ENCODE results near the gene ZFYVE27. TPM values are rescaled to one million over a fixed set of nuclear protein-coding genes. Genes with fewer than 3 reads are reported as not detected.

Gene ZFYVE27
- polyA plus RNA-seq, 3 donors = 13.5 to 16.4 (median 14.6) TPM

- 69 to 97% (median 94%) methylated on average over 3 of the region's 3 CpGs for WGBS, 3 donors
- H3K27ac ChIP-seq (ENCODE audit: low read depth, low read length) = no peak overlapping the region
Measured at GRCh38 chr10:97763947-97764346, 27.0 kb downstream of the ZFYVE27 start.

- 77 to 79% (median 79%) methylated on average over 7 of the region's 7 CpGs for WGBS, 3 donors
Measured at GRCh38 chr10:97764519-97764931, 27.6 kb downstream of the ZFYVE27 start.

DNA sequence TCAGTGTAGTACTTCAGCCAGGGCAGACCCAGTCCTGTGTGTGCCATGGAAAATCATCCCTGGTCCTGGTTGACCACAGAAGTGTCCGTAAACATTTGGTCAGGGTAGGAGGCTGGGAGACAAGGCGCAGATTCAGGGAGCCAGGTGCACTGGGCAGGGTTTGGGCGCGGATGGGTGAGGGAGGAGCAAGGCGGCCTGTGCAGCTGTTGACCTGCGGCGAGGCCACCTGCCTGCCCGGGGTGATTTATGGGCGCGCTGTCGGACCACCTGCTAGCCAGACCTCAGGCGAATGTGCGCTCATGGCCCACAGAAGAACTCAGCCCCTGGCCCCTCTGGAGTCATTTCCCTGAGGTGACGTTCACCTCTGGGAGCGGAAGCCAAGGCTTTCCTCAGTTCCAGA, 28.3 kb downstream of the ZFYVE27 start:
- WGBS, 3 donors = 80 to 91% (median 89%) methylated on average over 15 of the region's 15 CpGs
- H3K27ac ChIP-seq (ENCODE audit: low read depth, low read length) = no peak overlapping the region

More at GRCh38 chr10:97764519-97764931, 27.6 kb downstream of the ZFYVE27 start:
- no peak overlapping the region for H3K27ac ChIP-seq (ENCODE audit: low read depth, low read length)

GRCh38 chr10:97766106-97766810, 29.3 kb downstream of the ZFYVE27 start:
- H3K27ac ChIP-seq (ENCODE audit: low read depth, low read length) = no peak overlapping the region
- WGBS, 3 donors = 73 to 94% (median 91%) methylated on average over 13 of the region's 13 CpGs

- 83 to 91% (median 90%) methylated on average over 22 of the region's 22 CpGs for WGBS, 3 donors
Measured at GRCh38 chr10:97766996-97767924, 30.3 kb downstream of the ZFYVE27 start.

GRCh38 chr10:97768322-97769315, 31.7 kb downstream of the ZFYVE27 start:
- 72 to 83% (median 77%) methylated on average over 9 of the region's 9 CpGs for WGBS, 3 donors
- no peak overlapping the region for H3K27ac ChIP-seq (ENCODE audit: low read depth, low read length)

More at GRCh38 chr10:97766996-97767924, 30.3 kb downstream of the ZFYVE27 start:
- no peak overlapping the region for H3K27ac ChIP-seq (ENCODE audit: low read depth, low read length)

DNA sequence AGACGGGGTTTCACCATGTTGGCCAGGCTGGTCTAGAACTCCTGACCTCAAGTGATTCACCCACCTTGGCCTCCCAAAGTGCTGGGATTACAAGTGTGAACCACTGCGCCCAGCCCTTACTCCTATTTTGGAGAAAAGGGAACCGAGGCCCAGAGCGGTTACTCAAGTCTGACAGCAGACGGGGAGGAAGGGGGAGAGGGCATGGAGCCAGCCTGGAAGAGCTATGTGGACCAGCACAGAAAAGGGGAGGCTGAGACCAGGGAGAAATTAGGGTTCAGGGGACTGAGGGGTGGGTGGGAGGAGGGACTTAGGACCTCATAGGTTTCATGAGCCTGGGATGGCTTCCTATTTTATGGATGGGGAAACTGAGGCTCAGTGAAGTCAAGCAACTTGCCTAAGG, 33.3 kb downstream of the ZFYVE27 start:
- no peak overlapping the region for H3K27ac ChIP-seq (ENCODE audit: low read depth, low read length)
- WGBS, 3 donors = 43 to 54% (median 53%) methylated on average over 5 of the region's 5 CpGs

DNA sequence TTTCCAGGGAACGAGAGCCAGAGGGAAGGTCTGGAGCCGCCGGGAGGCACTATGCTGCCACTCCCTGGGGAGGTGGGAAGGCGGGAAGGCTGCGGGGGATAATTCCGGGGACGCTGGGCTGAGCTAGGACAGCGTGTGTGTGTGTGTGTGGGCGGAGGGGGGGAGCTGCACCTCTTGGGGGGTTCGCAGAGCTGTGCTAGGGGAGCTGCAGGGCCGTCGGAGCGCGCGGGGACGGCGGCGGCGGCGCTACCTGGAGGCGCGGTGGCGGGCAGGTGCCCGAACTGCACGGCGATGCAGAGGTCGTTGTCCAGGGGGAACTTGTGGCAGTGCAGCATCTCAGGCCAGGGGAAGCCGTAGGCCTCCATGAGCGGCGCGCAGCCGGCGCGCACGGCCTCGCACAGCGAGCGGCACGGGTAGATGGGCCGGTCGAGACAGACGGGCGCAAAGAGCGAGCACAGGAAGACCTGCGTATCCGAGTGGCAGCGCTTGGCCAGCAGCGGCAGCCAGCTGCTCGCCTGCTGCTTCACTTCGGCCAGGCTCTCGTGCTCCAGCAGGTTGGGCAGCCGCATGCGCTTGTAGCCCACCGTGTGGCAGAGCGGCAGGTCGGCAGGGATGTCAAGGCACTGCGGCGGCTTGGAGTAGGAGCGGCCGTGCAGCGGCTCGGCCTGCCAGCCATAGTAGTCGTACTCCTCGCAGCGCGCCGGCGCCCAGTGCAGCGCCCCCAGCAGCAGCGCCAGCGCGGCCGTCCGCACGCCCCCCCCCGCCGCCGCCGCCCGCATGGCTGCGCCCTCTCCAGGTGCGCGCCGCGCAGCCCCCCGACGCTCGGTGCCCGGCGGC, 34.3 kb downstream of the ZFYVE27 start:
- WGBS, 3 donors = 1 to 2% (median 2%) methylated on average over 71 to 90 of the region's 90 CpGs

DNA sequence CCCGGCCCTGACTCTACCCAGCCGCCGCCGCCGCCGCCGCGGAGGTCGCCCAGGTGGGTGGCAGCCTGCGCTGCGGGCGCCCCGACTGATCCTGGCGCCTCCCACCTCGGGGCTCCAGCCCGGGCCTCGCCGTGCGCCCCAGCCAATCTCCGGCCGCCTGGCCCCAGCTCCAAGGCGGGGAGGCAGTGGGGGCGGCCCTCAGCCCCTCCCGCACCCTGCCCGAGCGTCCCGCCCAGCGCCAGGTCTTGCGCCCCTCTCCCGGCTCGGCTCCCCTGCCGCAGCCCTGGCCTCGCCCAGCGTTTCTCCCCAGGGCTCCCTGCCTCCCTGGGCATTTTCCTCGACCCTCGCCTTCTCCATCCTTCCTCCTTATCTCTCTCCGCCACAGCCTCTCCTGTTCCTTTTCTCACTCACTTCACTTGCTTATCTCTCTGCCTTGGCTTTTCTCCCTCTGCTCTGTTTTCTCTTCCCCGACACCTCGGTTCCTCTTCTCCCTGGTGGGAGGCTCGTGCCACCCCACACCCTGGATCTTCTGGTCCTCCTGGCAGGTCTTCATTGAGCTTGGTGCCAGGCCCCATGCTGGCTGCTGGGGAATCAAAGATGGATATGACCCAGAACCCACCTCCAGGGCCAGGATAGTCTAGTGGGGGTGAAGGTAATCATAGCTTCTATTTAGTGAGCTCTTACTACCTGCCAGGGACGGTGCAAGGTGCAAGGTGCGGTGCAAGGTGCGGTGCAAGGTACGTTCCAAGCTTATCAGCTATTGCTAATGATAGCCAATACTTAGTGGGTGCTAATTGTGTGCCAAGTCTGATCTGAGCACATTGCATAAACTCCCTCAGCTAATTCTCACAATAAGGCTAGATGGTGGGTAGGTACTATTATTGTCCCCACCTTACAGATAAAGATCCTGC, 35.2 kb downstream of the ZFYVE27 start, which contains the start of gene SFRP5:
Gene SFRP5, minus strand, starts transcription at position 87 of the 911 bp plus-strand sequence. CDS start 166 bp downstream, outside the sequence.
- 7 to 16% (median 10%) methylated on average over 20 to 41 of the region's 44 CpGs for WGBS, 3 donors
- H3K27ac ChIP-seq (ENCODE audit: low read depth, low read length) = no peak within 1 kb of the TSS

More for the DNA sequence above, 34.3 kb downstream of the ZFYVE27 start:
- no peak overlapping the region for H3K27ac ChIP-seq (ENCODE audit: low read depth, low read length)

GRCh38 chr10:97773096-97773495, 36.2 kb downstream of the ZFYVE27 start:
- 41 to 72% (median 71%) methylated on average over 1 of the region's 1 CpG for WGBS, 3 donors
- H3K27ac ChIP-seq (ENCODE audit: low read depth, low read length) = no peak overlapping the region

GRCh38 chr10:97774811-97775294, 37.9 kb downstream of the ZFYVE27 start:
- WGBS, 3 donors = 22 to 69% (median 68%) methylated on average over 10 of the region's 10 CpGs
- H3K27ac ChIP-seq (ENCODE audit: low read depth, low read length) = no peak overlapping the region

DNA sequence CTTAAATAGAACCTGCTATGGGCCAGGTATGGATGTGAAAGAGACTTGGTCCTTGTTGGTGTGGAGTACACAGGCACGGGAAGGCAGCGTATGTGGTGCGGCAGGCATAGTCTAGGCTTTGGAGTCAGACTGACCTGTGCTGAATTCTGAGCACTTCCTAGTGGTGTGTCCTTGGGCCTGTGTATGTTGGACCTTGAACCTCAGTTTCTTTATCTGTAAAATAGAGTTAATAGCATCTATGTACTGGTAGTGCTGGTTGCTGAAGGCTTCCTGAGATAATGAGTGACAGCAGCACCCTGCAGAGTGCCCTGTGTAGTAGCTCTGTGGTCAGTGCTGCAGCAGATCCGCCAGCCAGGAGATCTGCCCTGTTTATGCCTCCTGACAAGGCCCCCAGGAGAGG, 40.2 kb downstream of the ZFYVE27 start:
- no peak overlapping the region for H3K27ac ChIP-seq (ENCODE audit: low read depth, low read length)
- 82 to 95% (median 94%) methylated on average over 4 of the region's 4 CpGs for WGBS, 3 donors

DNA sequence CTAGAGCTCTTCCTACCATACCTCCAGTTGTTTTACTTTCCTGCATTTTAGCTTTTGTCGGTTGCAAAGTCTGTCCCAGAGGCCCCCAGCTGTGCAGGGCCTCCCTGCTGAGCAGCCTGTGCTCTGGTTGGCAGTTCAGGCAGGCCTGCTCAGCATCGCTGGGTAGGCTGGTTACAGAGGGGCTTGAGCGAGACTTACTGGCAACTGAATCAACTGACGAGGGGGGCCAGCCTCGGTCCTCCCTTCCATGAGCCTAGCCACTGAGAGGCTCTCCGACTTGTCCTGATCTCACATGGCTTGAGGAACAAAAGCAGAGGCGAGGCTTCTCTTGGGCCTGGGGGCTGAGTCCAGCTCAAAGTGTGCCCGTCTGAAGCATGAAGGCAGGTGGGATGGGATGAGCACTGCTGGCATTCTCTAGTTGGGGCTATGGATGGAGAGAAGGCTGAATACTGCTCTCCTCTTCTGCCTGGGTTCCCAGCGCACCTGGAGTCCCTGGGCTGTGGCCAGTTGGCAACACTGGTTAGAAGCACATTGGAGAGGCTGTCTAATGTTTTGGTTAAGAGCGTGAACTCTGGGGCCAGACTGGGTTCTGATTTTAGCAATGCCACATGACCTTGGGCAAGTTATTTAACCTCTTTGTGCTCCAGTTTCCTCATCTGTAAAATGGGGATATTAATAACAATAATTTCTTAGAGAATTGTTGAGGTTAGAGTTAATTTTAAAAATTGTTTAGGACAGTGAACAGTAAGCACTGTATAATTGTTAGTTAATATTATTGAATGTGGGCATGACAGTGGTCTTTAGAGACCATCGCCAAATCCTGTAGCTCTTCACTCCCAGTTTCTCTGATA, 41.7 kb downstream of the ZFYVE27 start:
- WGBS, 3 donors = 74 to 88% (median 85%) methylated on average over 11 of the region's 11 CpGs

GRCh38 chr10:97779492-97779891, 42.6 kb downstream of the ZFYVE27 start:
- H3K27ac ChIP-seq (ENCODE audit: low read depth, low read length) = no peak overlapping the region
- 69 to 80% (median 79%) methylated on average over 4 of the region's 4 CpGs for WGBS, 3 donors

More for the DNA sequence above, 41.7 kb downstream of the ZFYVE27 start:
- H3K27ac ChIP-seq (ENCODE audit: low read depth, low read length) = no peak overlapping the region

DNA sequence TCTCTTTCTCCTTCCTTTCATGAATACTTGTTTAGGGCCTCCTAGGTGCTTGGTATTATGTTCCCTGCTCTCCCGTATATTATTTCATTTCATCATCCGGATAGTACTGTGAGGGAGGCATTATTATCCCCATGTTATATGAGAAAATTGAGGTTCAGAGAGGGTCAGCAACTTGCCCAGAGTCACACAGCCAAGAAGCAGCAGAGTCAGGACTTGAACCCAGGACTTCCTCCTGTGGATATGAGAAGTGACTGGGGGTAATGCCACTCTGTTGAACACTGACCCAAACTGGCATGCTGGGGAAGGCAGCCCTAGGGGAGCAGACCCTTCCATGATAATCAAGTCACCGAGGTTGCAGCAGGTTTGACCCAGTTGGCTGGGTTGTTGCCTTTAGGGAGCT, 43.0 kb downstream of the ZFYVE27 start:
- WGBS, 3 donors = 84 to 92% (median 92%) methylated on average over 3 of the region's 3 CpGs
- no peak overlapping the region for H3K27ac ChIP-seq (ENCODE audit: low read depth, low read length)

Data from adipose tissue (tissue), 3 donors.